Measurements from ENCODE around the gene WNK1.
A peak's percentile ranks its signal among the peaks of the same experiment; 100 is the strongest.

The WNK1 gene

GRCh38 chr12:749751-750270, 2.6 kb upstream of the WNK1 start:
- TF ChIP-seq CTCF (IDR thresholded peaks at IDR 0.05; ENCODE audit: insufficient read depth, low read depth, low read length, missing control alignments) = no peak
- peak overlapping the region; percentile 71 for H3K4me3 ChIP-seq (ENCODE audit: low read depth, low read length)

GRCh38 chr12:750366-751191, 1.8 kb upstream of the WNK1 start:
- peak; percentile 51 for DNase-seq (ENCODE audit: low read depth)
- H3K4me3 ChIP-seq (ENCODE audit: low read depth, low read length) = peak overlapping the region; percentile 71
- no peak for TF ChIP-seq CTCF (IDR thresholded peaks at IDR 0.05; ENCODE audit: insufficient read depth, low read depth, low read length, missing control alignments)

More at GRCh38 chr12:749751-750270, 2.6 kb upstream of the WNK1 start:
- DNase-seq (ENCODE audit: low read depth) = peak; percentile 37

GRCh38 chr12:751192-751998, 984 bp upstream of the WNK1 start:
- peak; percentile 74 for TF ChIP-seq CTCF (IDR thresholded peaks at IDR 0.05; ENCODE audit: insufficient read depth, low read depth, low read length, missing control alignments)
- H3K4me3 ChIP-seq (ENCODE audit: low read depth, low read length) = peak overlapping the region; percentile 71
- peak; percentile 99 for DNase-seq (ENCODE audit: low read depth)

GRCh38 chr12:752695-753610, 574 bp downstream of the WNK1 start:
- DNase-seq (ENCODE audit: low read depth) = peak; percentile 69
- peak overlapping the region; percentile 71 for H3K4me3 ChIP-seq (ENCODE audit: low read depth, low read length)
- no peak for TF ChIP-seq CTCF (IDR thresholded peaks at IDR 0.05; ENCODE audit: insufficient read depth, low read depth, low read length, missing control alignments)

GRCh38 chr12:753611-754472, 1.5 kb downstream of the WNK1 start:
- TF ChIP-seq CTCF (IDR thresholded peaks at IDR 0.05; ENCODE audit: insufficient read depth, low read depth, low read length, missing control alignments) = no peak
- H3K4me3 ChIP-seq (ENCODE audit: low read depth, low read length) = peak overlapping the region; percentile 71
- peak; percentile 61 for DNase-seq (ENCODE audit: low read depth)
